ENCODE measurements around the gene KLRC1. TPM values are rescaled to one million over a fixed set of nuclear protein-coding genes. Genes with fewer than 3 reads are reported as not detected.

The KLRC1 gene
- total and polyA plus RNA-seq, 9 of the 15 experiments (the other 6 are each of a cell fraction or from before 2014, with no cell fraction given) = not detected

GRCh38 chr12:10469701-10470100 is 16.5 kb upstream of the KLRC1 start (continued):
- TF ChIP-seq, protein P1, sequence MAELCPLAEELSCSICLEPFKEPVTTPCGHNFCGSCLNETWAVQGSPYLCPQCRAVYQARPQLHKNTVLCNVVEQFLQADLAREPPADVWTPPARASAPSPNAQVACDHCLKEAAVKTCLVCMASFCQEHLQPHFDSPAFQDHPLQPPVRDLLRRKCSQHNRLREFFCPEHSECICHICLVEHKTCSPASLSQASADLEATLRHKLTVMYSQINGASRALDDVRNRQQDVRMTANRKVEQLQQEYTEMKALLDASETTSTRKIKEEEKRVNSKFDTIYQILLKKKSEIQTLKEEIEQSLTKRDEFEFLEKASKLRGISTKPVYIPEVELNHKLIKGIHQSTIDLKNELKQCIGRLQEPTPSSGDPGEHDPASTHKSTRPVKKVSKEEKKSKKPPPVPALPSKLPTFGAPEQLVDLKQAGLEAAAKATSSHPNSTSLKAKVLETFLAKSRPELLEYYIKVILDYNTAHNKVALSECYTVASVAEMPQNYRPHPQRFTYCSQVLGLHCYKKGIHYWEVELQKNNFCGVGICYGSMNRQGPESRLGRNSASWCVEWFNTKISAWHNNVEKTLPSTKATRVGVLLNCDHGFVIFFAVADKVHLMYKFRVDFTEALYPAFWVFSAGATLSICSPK (IDR thresholded peaks at IDR 0.05; ENCODE audit: borderline replicate concordance) = no peak
- TF ChIP-seq NFYB (IDR thresholded peaks at IDR 0.05; ENCODE audit: extremely low read depth, insufficient read length) (no peak), ZNF140 (CRISPR knock-in tag; IDR thresholded peaks at IDR 0.05) (no peak), RB1 (IDR thresholded peaks at IDR 0.05; ENCODE audit: low read depth) (no peak), IFI16 (CRISPR knock-in tag; IDR thresholded peaks at IDR 0.05) (no peak), YBX1 (IDR thresholded peaks at IDR 0.05) (no peak), CBX8 (IDR thresholded peaks at IDR 0.05; ENCODE audit: borderline replicate concordance, extremely low read depth, low read depth, low read length, poor library complexity, severe bottlenecking) (no peak)
- TF ChIP-seq, protein P2, sequence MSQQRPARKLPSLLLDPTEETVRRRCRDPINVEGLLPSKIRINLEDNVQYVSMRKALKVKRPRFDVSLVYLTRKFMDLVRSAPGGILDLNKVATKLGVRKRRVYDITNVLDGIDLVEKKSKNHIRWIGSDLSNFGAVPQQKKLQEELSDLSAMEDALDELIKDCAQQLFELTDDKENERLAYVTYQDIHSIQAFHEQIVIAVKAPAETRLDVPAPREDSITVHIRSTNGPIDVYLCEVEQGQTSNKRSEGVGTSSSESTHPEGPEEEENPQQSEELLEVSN (IDR thresholded peaks at IDR 0.05; ENCODE audit: borderline replicate concordance in 1 of 2, extremely low read depth in 1 of 2, insufficient read depth in 1 of 2, insufficient read length in 1 of 2, low read depth in 1 of 2, low read length in 1 of 2, poor library complexity in 1 of 2, severe bottlenecking in 1 of 2) = no peak
- TF ChIP-seq, protein P3, sequence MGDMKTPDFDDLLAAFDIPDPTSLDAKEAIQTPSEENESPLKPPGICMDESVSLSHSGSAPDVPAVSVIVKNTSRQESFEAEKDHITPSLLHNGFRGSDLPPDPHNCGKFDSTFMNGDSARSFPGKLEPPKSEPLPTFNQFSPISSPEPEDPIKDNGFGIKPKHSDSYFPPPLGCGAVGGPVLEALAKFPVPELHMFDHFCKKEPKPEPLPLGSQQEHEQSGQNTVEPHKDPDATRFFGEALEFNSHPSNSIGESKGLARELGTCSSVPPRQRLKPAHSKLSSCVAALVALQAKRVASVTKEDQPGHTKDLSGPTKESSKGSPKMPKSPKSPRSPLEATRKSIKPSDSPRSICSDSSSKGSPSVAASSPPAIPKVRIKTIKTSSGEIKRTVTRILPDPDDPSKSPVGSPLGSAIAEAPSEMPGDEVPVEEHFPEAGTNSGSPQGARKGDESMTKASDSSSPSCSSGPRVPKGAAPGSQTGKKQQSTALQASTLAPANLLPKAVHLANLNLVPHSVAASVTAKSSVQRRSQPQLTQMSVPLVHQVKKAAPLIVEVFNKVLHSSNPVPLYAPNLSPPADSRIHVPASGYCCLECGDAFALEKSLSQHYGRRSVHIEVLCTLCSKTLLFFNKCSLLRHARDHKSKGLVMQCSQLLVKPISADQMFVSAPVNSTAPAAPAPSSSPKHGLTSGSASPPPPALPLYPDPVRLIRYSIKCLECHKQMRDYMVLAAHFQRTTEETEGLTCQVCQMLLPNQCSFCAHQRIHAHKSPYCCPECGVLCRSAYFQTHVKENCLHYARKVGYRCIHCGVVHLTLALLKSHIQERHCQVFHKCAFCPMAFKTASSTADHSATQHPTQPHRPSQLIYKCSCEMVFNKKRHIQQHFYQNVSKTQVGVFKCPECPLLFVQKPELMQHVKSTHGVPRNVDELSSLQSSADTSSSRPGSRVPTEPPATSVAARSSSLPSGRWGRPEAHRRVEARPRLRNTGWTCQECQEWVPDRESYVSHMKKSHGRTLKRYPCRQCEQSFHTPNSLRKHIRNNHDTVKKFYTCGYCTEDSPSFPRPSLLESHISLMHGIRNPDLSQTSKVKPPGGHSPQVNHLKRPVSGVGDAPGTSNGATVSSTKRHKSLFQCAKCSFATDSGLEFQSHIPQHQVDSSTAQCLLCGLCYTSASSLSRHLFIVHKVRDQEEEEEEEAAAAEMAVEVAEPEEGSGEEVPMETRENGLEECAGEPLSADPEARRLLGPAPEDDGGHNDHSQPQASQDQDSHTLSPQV (IDR thresholded peaks at IDR 0.05) = no peak
